GM08714 (cell line): ENCODE results near the gene POU4F2.

Source experiments
- H3K4me3 ChIP-seq: fragments of 200-500 bp; sonication (Bioruptor generic); 2 replicates; pipeline ENCODE4 v1.5.1; 2014; ENCODE audit warnings: mild to moderate bottlenecking, low read length, inconsistent platforms
- ZNF274 ChIP-seq: IDR thresholded peaks from 2 replicates; pipeline ENCODE4 v1.6.1; 2012; ENCODE audit warnings: mild to moderate bottlenecking, low read depth, low read length

Gene POU4F2, protein sequence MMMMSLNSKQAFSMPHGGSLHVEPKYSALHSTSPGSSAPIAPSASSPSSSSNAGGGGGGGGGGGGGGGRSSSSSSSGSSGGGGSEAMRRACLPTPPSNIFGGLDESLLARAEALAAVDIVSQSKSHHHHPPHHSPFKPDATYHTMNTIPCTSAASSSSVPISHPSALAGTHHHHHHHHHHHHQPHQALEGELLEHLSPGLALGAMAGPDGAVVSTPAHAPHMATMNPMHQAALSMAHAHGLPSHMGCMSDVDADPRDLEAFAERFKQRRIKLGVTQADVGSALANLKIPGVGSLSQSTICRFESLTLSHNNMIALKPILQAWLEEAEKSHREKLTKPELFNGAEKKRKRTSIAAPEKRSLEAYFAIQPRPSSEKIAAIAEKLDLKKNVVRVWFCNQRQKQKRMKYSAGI

GRCh38 chr4:146638786-146639505 lies at the start of gene POU4F2:
POU4F2 (plus strand) TSS chr4:146638893; CDS start chr4:146639141, 248 bp downstream.
- no peak within 1 kb of the TSS for H3K4me3 ChIP-seq
- TF ChIP-seq ZNF274 = no peak

GRCh38 chr4:146590801-146591200 lies 47.9 kb upstream of the POU4F2 start:
- no peak overlapping the region for H3K4me3 ChIP-seq
- TF ChIP-seq ZNF274 = no peak

GRCh38 chr4:146592019-146592418 lies 46.7 kb upstream of the POU4F2 start:
- H3K4me3 ChIP-seq = no peak overlapping the region
- no peak for TF ChIP-seq ZNF274

DNA sequence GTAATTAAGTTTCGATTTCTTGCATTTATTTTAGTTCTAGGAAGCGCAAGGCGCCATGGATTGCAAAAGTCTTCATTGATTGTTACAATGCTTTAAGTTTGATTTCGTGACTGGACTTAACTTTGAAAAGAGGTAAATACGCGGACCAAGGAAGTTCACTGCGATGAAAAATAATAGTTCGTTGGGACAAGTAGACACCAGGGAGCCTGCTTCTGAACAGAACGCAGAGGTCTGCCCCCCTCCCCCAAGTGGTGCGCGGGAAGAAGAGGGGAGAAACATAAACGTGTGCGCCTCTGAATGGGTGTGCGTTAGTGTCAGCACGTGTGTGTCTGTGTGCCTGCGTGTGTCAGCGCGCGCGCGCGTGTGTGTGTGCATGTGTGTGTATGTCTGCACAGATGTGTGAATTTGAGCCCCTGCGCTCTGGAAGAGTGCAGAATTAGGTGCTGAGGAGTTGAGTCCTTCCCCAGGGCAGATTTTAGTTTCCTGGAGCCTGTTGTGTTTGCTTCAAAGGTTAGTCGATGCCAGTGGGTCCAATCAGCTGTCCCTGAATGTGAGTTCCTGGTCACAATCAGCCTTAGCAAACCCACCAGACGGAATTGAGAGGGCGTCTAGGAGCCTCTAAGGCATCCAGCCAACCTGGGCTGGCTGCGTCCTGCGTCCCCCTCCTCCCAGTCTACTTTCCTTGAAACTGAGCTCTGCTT lies 5.8 kb upstream of the POU4F2 start:
- no peak overlapping the region for H3K4me3 ChIP-seq
- TF ChIP-seq ZNF274 = no peak

- no peak for TF ChIP-seq ZNF274
- no peak overlapping the region for H3K4me3 ChIP-seq
Measured at GRCh38 chr4:146633471-146633800, 5.3 kb upstream of the POU4F2 start.

- H3K4me3 ChIP-seq = no peak overlapping the region
- TF ChIP-seq ZNF274 = no peak
Measured at GRCh38 chr4:146634825-146635224, 3.9 kb upstream of the POU4F2 start.

DNA sequence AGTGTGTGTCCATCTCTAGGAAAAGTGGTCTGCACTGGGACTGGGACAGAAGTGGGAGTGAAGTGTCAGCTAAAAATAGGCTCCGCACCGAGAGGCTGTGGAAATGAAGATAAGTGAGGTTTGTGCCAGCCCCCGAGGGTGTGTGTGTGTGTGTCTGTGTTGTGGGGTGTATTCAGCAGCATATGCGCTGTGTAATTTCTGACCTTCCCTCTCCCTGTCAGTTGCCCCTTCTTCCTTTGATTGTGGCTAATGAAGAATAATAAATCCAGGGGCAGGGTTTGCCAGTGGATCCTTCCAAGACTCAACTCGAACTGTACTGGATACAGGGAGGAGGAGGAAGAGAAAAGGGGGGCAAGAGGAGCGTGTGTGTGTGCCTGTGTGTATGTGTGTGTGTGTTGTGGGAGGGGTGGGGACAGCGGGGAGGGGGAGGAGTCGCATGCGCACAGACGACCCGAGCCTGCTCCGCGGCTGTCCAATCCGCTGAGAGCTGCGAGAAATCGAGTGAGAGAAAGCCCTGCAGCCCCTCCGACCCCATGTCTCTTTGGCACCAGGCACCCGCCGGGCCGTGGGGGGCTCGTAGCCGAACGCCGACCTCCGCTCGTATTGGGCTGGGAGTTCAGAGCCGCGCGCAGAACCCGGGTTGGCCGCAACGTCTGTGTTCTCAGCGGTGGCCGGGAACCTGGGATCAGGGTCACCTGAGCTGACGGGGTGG lies 916 bp upstream of the POU4F2 start:
- H3K4me3 ChIP-seq = no peak overlapping the region

DNA sequence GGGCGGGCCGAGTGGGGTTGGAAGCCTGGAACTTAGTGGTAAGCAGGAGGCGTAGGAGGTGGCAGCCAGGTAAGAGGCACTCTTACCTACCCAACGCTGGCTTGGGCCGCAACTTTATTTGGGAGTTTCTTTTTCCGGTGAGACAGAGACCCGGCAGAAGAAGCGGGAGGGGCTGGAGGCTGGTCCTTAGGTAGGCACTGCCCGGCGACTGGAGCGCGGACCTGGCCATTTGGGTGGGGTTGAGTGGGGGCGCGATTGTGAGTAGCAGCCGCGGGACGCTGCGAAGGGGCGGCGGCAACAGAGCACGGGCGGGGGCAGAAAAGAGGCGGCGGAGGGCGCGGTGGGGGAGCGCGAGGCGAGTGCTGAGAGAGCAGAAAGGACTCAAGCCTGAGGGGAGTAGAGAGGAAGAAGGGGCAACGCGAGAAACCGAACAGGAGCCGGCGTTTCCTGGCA lies 334 bp upstream of the POU4F2 start:
- no peak overlapping the region for H3K4me3 ChIP-seq
- no peak for TF ChIP-seq ZNF274

More for the DNA sequence above, 916 bp upstream of the POU4F2 start:
- no peak for TF ChIP-seq ZNF274

- TF ChIP-seq ZNF274 = no peak
- H3K4me3 ChIP-seq = no peak overlapping the region
Measured at GRCh38 chr4:146639506-146639932, 826 bp downstream of the POU4F2 start.

- no peak for TF ChIP-seq ZNF274
- H3K4me3 ChIP-seq = no peak overlapping the region
Measured at GRCh38 chr4:146640021-146640464, 1.4 kb downstream of the POU4F2 start.

DNA sequence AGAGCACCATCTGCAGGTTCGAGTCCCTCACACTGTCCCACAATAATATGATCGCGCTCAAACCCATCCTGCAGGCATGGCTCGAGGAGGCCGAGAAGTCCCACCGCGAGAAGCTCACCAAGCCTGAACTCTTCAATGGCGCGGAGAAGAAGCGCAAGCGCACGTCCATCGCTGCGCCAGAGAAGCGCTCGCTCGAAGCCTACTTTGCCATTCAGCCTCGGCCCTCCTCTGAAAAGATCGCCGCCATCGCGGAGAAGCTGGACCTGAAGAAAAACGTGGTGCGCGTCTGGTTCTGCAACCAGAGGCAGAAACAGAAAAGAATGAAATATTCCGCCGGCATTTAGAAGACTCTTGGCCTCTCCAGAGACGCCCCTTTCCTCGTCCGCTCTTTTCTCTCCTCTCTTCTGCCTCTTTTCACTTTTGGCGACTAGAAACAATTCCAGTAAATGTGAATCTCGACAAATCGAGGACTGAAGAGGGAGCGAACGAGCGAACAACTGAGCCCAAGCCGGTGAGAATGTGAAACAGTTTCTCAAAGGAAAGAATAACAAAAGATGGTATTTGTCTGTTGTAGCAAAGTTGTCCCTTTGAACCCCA lies 1.9 kb downstream of the POU4F2 start:
- H3K4me3 ChIP-seq = no peak overlapping the region
- TF ChIP-seq ZNF274 = no peak

- TF ChIP-seq ZNF274 = no peak
- H3K4me3 ChIP-seq = no peak overlapping the region
Measured at GRCh38 chr4:146641762-146642161, 3.1 kb downstream of the POU4F2 start.

DNA sequence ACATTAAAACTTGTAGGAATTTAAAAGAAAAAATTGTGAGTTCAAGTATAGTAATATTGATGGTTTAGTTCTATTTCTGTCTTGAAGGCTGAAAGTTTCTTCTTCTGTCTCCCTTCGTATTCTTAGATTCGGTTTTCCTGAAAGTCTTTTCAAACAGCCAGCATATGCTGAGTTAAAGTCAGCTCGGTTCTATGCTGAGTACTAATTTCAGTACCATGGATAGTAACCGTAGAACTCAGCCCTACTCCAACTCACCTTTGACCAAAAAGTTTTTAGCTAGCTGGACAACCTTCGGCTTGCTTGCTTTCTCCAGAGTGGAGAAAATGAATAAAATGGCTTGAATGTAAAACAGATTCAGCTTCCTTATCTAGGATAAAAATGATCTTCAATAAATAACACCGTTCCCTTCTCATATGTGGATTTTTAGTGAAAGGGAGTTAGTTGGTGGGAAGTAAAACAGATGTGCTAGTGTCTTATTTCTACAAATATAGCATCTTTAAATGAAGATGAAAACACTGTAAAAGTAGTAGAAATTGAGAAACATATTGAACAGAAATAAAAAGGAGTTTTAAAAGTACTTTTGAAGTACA lies 5.2 kb downstream of the POU4F2 start:
- TF ChIP-seq ZNF274 = no peak
- no peak overlapping the region for H3K4me3 ChIP-seq
